ENCODE measurements around the gene TRAK1.

GRCh38 chr3:42275217-42275616 is 184.1 kb downstream of the TRAK1 start:
- TF ChIP-seq POLR2A (IDR thresholded peaks at IDR 0.05), result no peak
- TF ChIP-seq POLR2AphosphoS5 (IDR thresholded peaks at IDR 0.05), result no peak
- TF ChIP-seq CTCF (IDR thresholded peaks at IDR 0.05 in 8 of 11, conservative IDR thresholded peaks at IDR 0.05 in 3 of 11), result no peak
